Cardiac muscle cell (in vitro differentiated cells and primary cell): ENCODE results near the gene CETP. TPM values are rescaled to one million over a fixed set of nuclear protein-coding genes. Genes with fewer than 3 reads are reported as not detected.

ENCODE experiments used
- DNase-seq, 2 donors: peaks; one replicate each; pipeline versions ENCODE4 v3.0.0 to v3.0.0-alpha.2; 2010 to 2017; ENCODE audit warnings: low read depth in 1 of 2, low spot score in 1 of 2
- H3K27ac ChIP-seq: fragments of 200-600 bp; sonication (generic); 2 replicates; pipeline ENCODE4 v1.5.1; 2016
- H3K27me3 ChIP-seq: fragments of 200-600 bp; sonication (generic); 2 replicates; pipeline ENCODE4 v1.6.0; 2016; ENCODE audit warnings: control low read depth
- H3K36me3 ChIP-seq: fragments of 200-600 bp; sonication (generic); 2 replicates; pipeline ENCODE4 v1.5.1; 2016; ENCODE audit warnings: control low read depth
- H3K4me1 ChIP-seq: fragments of 200-600 bp; sonication (generic); 2 replicates; pipeline ENCODE4 v1.8.1; 2017; ENCODE audit warnings: low read depth, mild to moderate bottlenecking, mixed run types
- H3K4me3 ChIP-seq: fragments of 200-600 bp; sonication (generic); 2 replicates; pipeline ENCODE4 v1.5.1; 2016; ENCODE audit warnings: mild to moderate bottlenecking
- H3K9me3 ChIP-seq: fragments of 200-600 bp; sonication (generic); 2 replicates; pipeline ENCODE4 v1.5.1; 2017; ENCODE audit warnings: low read depth, mild to moderate bottlenecking, control low read depth
- polyA plus RNA-seq: library from polyadenylated mRNA; unstranded; fragments of >200 nt; fragmentation: Nextera tagmentation; extraction: Ambion mirVana; gene quantifications from 2 replicates; pipeline ENCODE4 v1.2.1, GENCODE V29; 2016
- total RNA-seq: library from RNA; depleted of rRNA; stranded (reverse); fragments of >200 nt; gene quantifications from 2 replicates; pipeline ENCODE4 v1.2.3, GENCODE V29; 2016
- TF ChIP-seq, protein P1 (sequence below): IDR thresholded peaks from 2 replicates; pipeline ENCODE4 v1.5.1; 2012; ENCODE audit warnings: low read depth, mild to moderate bottlenecking, low read length

The CETP gene
- total and polyA plus RNA-seq, 2 experiments from 2014 or later: 0.27 to 0.49 TPM

DNA sequence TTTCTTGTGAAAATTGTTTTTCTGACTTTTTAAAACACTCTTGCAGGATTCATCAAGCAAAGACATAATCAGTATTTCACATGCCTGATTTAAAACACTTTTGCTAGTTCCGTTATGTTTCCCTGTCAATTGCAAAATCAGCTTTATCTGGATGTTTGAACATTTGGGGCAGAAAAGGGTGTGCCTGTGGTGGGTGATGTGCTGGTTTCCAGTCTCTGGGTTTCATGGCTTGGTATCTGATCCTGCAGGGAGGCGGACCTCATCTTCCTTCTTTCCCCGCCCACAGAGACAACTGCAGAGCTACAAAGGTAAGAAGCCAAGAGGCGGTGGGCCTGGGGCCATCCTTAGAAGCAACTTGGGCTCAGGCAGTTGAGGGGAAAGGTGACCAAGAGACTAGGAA is 69.4 kb downstream of the CETP start:
- Histone ChIP-seq H3K9me3 (no peaks in the 10 kb centered on the region), H3K4me1 (no peaks in the 10 kb centered on the region), H3K4me3 (no peak overlapping the region), H3K27me3 (no peaks in the 10 kb centered on the region), H3K27ac (no peak overlapping the region), H3K36me3 (no peaks in the 10 kb centered on the region)
- DNase-seq: no peak
- TF ChIP-seq, protein P1, sequence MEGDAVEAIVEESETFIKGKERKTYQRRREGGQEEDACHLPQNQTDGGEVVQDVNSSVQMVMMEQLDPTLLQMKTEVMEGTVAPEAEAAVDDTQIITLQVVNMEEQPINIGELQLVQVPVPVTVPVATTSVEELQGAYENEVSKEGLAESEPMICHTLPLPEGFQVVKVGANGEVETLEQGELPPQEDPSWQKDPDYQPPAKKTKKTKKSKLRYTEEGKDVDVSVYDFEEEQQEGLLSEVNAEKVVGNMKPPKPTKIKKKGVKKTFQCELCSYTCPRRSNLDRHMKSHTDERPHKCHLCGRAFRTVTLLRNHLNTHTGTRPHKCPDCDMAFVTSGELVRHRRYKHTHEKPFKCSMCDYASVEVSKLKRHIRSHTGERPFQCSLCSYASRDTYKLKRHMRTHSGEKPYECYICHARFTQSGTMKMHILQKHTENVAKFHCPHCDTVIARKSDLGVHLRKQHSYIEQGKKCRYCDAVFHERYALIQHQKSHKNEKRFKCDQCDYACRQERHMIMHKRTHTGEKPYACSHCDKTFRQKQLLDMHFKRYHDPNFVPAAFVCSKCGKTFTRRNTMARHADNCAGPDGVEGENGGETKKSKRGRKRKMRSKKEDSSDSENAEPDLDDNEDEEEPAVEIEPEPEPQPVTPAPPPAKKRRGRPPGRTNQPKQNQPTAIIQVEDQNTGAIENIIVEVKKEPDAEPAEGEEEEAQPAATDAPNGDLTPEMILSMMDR: no peak

DNA sequence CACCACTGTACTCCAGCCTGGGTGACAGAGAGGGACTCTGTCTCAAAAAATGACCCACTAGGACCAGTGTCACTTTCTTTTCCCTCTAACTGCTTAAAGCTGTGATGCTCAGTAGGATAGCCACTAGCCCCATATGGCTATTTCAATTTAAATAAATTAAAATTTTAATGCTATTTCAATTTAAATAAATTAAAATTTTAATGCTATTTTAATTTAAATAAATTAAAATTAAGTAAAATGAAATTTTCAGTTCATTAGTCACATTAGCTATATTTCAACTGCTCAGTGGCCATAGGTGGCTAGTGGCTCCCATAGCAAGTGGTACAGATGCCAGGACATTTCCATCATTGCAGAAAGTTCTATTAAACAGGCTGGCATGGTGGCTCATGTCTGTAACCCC is 70.6 kb downstream of the CETP start:
- Histone ChIP-seq H3K27me3 (no peaks in the 10 kb centered on the region), H3K4me1 (no peaks in the 10 kb centered on the region), H3K27ac (no peak overlapping the region), H3K9me3 (no peaks in the 10 kb centered on the region), H3K4me3 (no peak overlapping the region), H3K36me3 (no peaks in the 10 kb centered on the region)
- no peak for DNase-seq
- TF ChIP-seq, protein P1: no peak

DNA sequence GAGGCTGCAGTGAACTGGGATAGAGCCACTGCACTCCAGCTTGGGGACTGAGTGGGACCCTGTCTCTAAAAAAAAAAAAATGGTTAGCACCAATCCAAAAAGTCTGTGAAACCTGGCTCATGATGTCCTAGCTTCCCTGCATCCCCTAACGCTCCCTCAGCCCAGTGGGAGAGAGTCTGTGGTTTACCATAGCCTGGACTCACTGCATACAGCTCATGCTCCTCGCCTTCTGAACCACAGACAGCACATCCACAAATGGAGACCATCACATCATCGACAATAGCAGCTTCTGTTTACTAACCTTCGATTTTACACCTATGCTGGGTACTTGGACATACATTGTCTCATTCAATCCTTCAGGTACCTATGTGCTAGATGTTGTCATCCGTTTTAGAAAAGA is 71.2 kb downstream of the CETP start:
- TF ChIP-seq, protein P1: no peak
- Histone ChIP-seq H3K36me3 (no peaks in the 10 kb centered on the region), H3K9me3 (no peaks in the 10 kb centered on the region), H3K27me3 (no peaks in the 10 kb centered on the region), H3K4me1 (no peaks in the 10 kb centered on the region), H3K27ac (no peak overlapping the region), H3K4me3 (no peak overlapping the region)
- no peak for DNase-seq

Other genes with a start within 250 kb of the CETP start
- 110 and 115 TPM in 2 replicates for gene NUP93, start 231.8 kb upstream of the CETP start, total RNA-seq
- 127 and 157 TPM in 2 replicates for gene NUP93, start 231.8 kb upstream of the CETP start, polyA plus RNA-seq
- not detected in 2 replicates for gene SLC12A3, start 96.7 kb upstream of the CETP start, total RNA-seq
- gene SLC12A3, start 96.7 kb upstream of the CETP start, polyA plus RNA-seq: not detected in 2 replicates
- gene HERPUD1, start 29.8 kb upstream of the CETP start, total RNA-seq: 40.5 and 109 TPM in 2 replicates
- gene HERPUD1, start 29.8 kb upstream of the CETP start, polyA plus RNA-seq: 78.9 and 116 TPM in 2 replicates
- gene NLRC5, start 27.6 kb downstream of the CETP start, total RNA-seq: 0.18 TPM in 1 of 2 replicates, not detected in the other
- gene NLRC5, start 27.6 kb downstream of the CETP start, polyA plus RNA-seq: not detected in 2 replicates
- gene CPNE2, start 130.6 kb downstream of the CETP start, total RNA-seq: 26.5 and 43.0 TPM in 2 replicates
- gene CPNE2, start 130.6 kb downstream of the CETP start, polyA plus RNA-seq: 25.5 and 49.6 TPM in 2 replicates
- 70.4 and 73.6 TPM in 2 replicates for gene PSME3IP1, start 224.1 kb downstream of the CETP start, total RNA-seq
- 86.8 and 108 TPM in 2 replicates for gene PSME3IP1, start 224.1 kb downstream of the CETP start, polyA plus RNA-seq
- gene RSPRY1, start 224.4 kb downstream of the CETP start, total RNA-seq: 24.4 and 30.3 TPM in 2 replicates
- gene RSPRY1, start 224.4 kb downstream of the CETP start, polyA plus RNA-seq: 33.2 and 44.7 TPM in 2 replicates